A549 (cell line): ENCODE measurements around the gene TXK. TPM values are rescaled to one million over a fixed set of nuclear protein-coding genes. Genes with fewer than 3 reads are reported as not detected.

Source experiments
- ATAC-seq, 2 experiments: fragments of 200-7000 bp in 1 of 2; fragments of >200 bp in 1 of 2; cut with Nextera tagmentation in 1 of 2; cut with Tn5 transposase in 1 of 2; 3 replicates each; pipeline versions ENCODE4 v1.8.0 to v1.9.1; 2018 to 2020; ENCODE audit warnings: mild to moderate bottlenecking in 1 of 2, moderate library complexity in 1 of 2
- CTCF ChIA-PET: fragments of 300-600 bp; sonication (Branson Sonifier 250); formaldehyde crosslinking; extraction: SDS; loops from one replicate; lab custom pipeline; 2021; ENCODE audit warnings: antibody characterized with exemption, inconsistent platforms; lab: Yijun Ruan, JAX
- POLR2A ChIA-PET: fragments of 350-600 bp; formaldehyde crosslinking; extraction: SDS; loops from one replicate; lab custom pipeline; 2021; ENCODE audit warnings: antibody characterized with exemption, inconsistent platforms; lab: Yijun Ruan, JAX
- DNase-seq, 2 experiments: peaks; one replicate each; pipeline versions ENCODE4 v3.0.0 to v3.0.0-alpha.2; 2011 to 2016; ENCODE audit warnings: low read depth in 1 of 2, low spot score in 1 of 2
- FAIRE-seq: peaks from 2 replicates; lab custom pipeline; 2011; peaks lifted over from hg19 to GRCh38; lab: Jason Lieb, UNC
- H3K27ac ChIP-seq, 2 experiments: fragments of >200 bp; sonication (Bioruptor Twin); formaldehyde crosslinking; 3 replicates each; pipeline ENCODE4 v1.5.1; 2016 to 2017
- H3K4me1 ChIP-seq: fragments of >200 bp; sonication (Bioruptor Twin); formaldehyde crosslinking; 3 replicates; pipeline ENCODE4 v1.6.1; 2016
- H3K4me2 ChIP-seq: fragments of >200 bp; sonication (Bioruptor Twin); formaldehyde crosslinking; 3 replicates; pipeline ENCODE4 v1.6.1; 2016
- H3K4me3 ChIP-seq: fragments of >200 bp; sonication (Bioruptor Twin); formaldehyde crosslinking; 3 replicates; pipeline ENCODE4 v1.5.1; 2016
- H3K9me3 ChIP-seq: fragments of >200 bp; sonication (Bioruptor Twin); formaldehyde crosslinking; 3 replicates; pipeline ENCODE4 v1.6.1; 2016
- BHLHE40 ChIP-seq: IDR thresholded peaks from 2 replicates; pipeline ENCODE4 v1.6.1; 2012; ENCODE audit warnings: low read depth, low read length, inconsistent platforms
- CBX2 ChIP-seq: fragments of 200-600 bp; sonication (generic); IDR thresholded peaks from 2 replicates; pipeline ENCODE4 v1.6.1; 2016; ENCODE audit warnings: low read depth, mild to moderate bottlenecking, borderline replicate concordance
- CEBPB ChIP-seq, 2 experiments: fragments of >200 bp in 1 of 2; sonication (Bioruptor Twin) in 1 of 2; formaldehyde crosslinking in 1 of 2; IDR thresholded peaks; 2 replicates each; pipeline ENCODE4 v1.6.1; 2012 to 2016
- CHD4 ChIP-seq: fragments of 200-600 bp; sonication (generic); IDR thresholded peaks from 2 replicates; pipeline ENCODE4 v1.6.1; 2016; ENCODE audit warnings: antibody characterized with exemption, mild to moderate bottlenecking, borderline replicate concordance
- EHMT2 ChIP-seq: fragments of 200-600 bp; sonication (generic); IDR thresholded peaks from 2 replicates; pipeline ENCODE4 v1.6.1; 2016; ENCODE audit warnings: antibody characterized with exemption, low read depth, mild to moderate bottlenecking, moderate library complexity
- EP300 ChIP-seq, 2 experiments: fragments of >200 bp; sonication (Bioruptor Twin); formaldehyde crosslinking; IDR thresholded peaks; 2 replicates in 1 of 2; 3 replicates in 1 of 2; pipeline ENCODE4 v1.6.1; 2016 to 2017
- ESRRA ChIP-seq: fragments of 150-350 bp; IDR thresholded peaks from 2 replicates; pipeline ENCODE4 v1.6.1; 2014; ENCODE audit warnings: mild to moderate bottlenecking, low read length, borderline replicate concordance
- GATA3 ChIP-seq: IDR thresholded peaks from 2 replicates; pipeline ENCODE4 v1.6.1; 2012; ENCODE audit warnings: borderline replicate concordance
- HDAC2 ChIP-seq: fragments of 200-600 bp; sonication (generic); IDR thresholded peaks from 2 replicates; pipeline ENCODE4 v1.6.1; 2016
- HOXA7 ChIP-seq: fragments of 250-450 bp; sonication (Bioruptor Pico); IDR thresholded peaks from 2 replicates; pipeline ENCODE4 v1.5.0; 2020; ENCODE audit warnings: mild to moderate bottlenecking, moderate library complexity
- HOXB13 ChIP-seq: fragments of 250-450 bp; sonication (Bioruptor Pico); IDR thresholded peaks from 2 replicates; pipeline ENCODE4 v1.5.0; 2020; ENCODE audit warnings: low read depth, mild to moderate bottlenecking, moderate library complexity
- HOXB5 ChIP-seq: fragments of 250-450 bp; sonication (Bioruptor Pico); IDR thresholded peaks from 2 replicates; pipeline ENCODE4 v1.5.0; 2020; ENCODE audit warnings: mild to moderate bottlenecking, moderate library complexity
- JUNB ChIP-seq: fragments of >200 bp; sonication (Bioruptor Twin); formaldehyde crosslinking; IDR thresholded peaks from 2 replicates; pipeline ENCODE4 v1.6.1; 2016
- KDM1A ChIP-seq: fragments of 200-600 bp; sonication (generic); IDR thresholded peaks from 2 replicates; pipeline ENCODE4 v1.6.1; 2016; ENCODE audit warnings: low read depth, mild to moderate bottlenecking
- KDM5A ChIP-seq: fragments of 200-600 bp; sonication (generic); IDR thresholded peaks from 2 replicates; pipeline ENCODE4 v1.6.1; 2016; ENCODE audit warnings: antibody characterized with exemption, mild to moderate bottlenecking
- MAZ ChIP-seq: fragments of 150-350 bp; IDR thresholded peaks from 2 replicates; pipeline ENCODE4 v1.6.1; 2014; ENCODE audit warnings: antibody characterized with exemption, low read depth, low read length, borderline replicate concordance
- NR3C1 ChIP-seq: fragments of >200 bp; sonication (Bioruptor Twin); formaldehyde crosslinking; IDR thresholded peaks from 3 replicates; pipeline ENCODE4 v1.6.1; 2017
- RAD21 ChIP-seq, 2 experiments: fragments of >200 bp in 1 of 2; sonication (Bioruptor Twin) in 1 of 2; formaldehyde crosslinking in 1 of 2; IDR thresholded peaks in 1 of 2; conservative IDR thresholded peaks in 1 of 2; 2 replicates in 1 of 2; 3 replicates in 1 of 2; pipeline ENCODE4 v1.6.1; 2012 to 2018; ENCODE audit warnings: inconsistent platforms in 1 of 2
- RARB ChIP-seq: fragments of 250-450 bp; sonication (Bioruptor Pico); IDR thresholded peaks from 2 replicates; pipeline ENCODE4 v1.8.0; 2021; ENCODE audit warnings: mild to moderate bottlenecking, moderate library complexity
- RCOR1 ChIP-seq: fragments of 150-350 bp; IDR thresholded peaks from 2 replicates; pipeline ENCODE4 v1.6.1; 2014; ENCODE audit warnings: antibody characterized with exemption, low read length, low read depth
- TFCP2L1 ChIP-seq: fragments of 250-450 bp; sonication (Bioruptor Pico); IDR thresholded peaks from 2 replicates; pipeline ENCODE4 v1.5.0; 2021; ENCODE audit warnings: mild to moderate bottlenecking
- ZC3H11A ChIP-seq: fragments of 450-650 bp; IDR thresholded peaks from 2 replicates; pipeline ENCODE4 v1.6.1; 2014; ENCODE audit warnings: antibody characterized with exemption, mild to moderate bottlenecking
- ZNF302 ChIP-seq: fragments of 250-450 bp; sonication (Bioruptor Pico); IDR thresholded peaks from 2 replicates; pipeline ENCODE4 v1.9.0; 2021; ENCODE audit warnings: inconsistent platforms, mild to moderate bottlenecking, moderate library complexity
- ZSCAN20 ChIP-seq: fragments of 250-450 bp; sonication (Bioruptor Pico); IDR thresholded peaks from 2 replicates; pipeline ENCODE4 v1.8.0; 2022; ENCODE audit warnings: mild to moderate bottlenecking, moderate library complexity
- WGBS: methylation state at CpG from one replicate; pipeline ENCODE4 v1.1.6; 2017; ENCODE audit errors: missing lambda C conversion rate; 5-methylcytosine and 5-hydroxymethylcytosine counted together
- polyA plus RNA-seq, 4 experiments: library from polyadenylated mRNA; depleted of rRNA in 3 of 4; stranded (reverse); fragments of >200 nt; fragmentation: RNase III in 1 of 4; extraction: RNeasy Plus Mini Kit Qiagen cat#74134 plus additional on column Dnase treatment in 1 of 4; gene quantifications; 2 replicates in 3 of 4; 3 replicates in 1 of 4; pipeline ENCODE4 v1.2.3, GENCODE V29; 2011 to 2017
- TF ChIP-seq, protein P1 (sequence below): IDR thresholded peaks from 2 replicates; pipeline ENCODE4 v1.6.1; 2012
- TF ChIP-seq, protein P2 (sequence below): IDR thresholded peaks from 2 replicates; pipeline ENCODE4 v1.6.1; 2012
- TF ChIP-seq, protein P3 (sequence below): fragments of 250-450 bp; sonication (Bioruptor Pico); IDR thresholded peaks from 2 replicates; pipeline ENCODE4 v1.5.0; 2021; ENCODE audit warnings: mild to moderate bottlenecking, moderate library complexity, borderline replicate concordance
- TF ChIP-seq, protein P4 (sequence below): fragments of >200 bp; sonication (Bioruptor Twin); formaldehyde crosslinking; IDR thresholded peaks from 3 replicates; pipeline ENCODE4 v1.5.1; 2016

Gene TXK
- polyA plus RNA-seq, 2 of the 4 experiments (the other 2 are of a cell fraction), result 0.06 to 0.14 TPM

DNA sequence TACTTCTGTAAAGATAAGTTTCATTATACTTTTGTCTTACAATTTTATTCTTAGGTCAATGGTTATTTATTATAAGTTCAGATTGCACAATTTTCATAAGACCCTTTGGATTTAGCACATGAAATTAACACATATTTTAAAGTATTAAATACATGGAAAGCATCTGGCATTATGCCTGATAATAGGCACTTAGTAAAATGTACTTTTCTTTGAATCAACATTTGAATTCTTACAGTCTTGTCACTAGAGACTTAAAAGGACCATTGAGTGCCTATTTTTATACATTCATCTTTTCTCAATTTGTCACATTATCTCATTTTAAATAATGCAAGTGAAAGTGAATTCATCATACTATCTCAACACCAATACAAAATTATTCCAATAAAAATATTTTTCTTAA is 94.5 kb downstream of the TXK start:
- no peaks in the 10 kb centered on the region for H3K4me1 ChIP-seq
- H3K27ac ChIP-seq, result no peak overlapping the region
- ChIA-PET CTCF (no interaction called here), POLR2A (no interaction called here)
- DNase-seq (no peak), ATAC-seq (no peak)
- H3K4me2 ChIP-seq, result no peak overlapping the region
- TF ChIP-seq RCOR1, result no peak
- TF ChIP-seq, protein P1, sequence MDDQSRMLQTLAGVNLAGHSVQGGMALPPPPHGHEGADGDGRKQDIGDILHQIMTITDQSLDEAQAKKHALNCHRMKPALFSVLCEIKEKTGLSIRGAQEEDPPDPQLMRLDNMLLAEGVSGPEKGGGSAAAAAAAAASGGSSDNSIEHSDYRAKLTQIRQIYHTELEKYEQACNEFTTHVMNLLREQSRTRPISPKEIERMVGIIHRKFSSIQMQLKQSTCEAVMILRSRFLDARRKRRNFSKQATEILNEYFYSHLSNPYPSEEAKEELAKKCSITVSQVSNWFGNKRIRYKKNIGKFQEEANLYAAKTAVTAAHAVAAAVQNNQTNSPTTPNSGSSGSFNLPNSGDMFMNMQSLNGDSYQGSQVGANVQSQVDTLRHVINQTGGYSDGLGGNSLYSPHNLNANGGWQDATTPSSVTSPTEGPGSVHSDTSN, result no peak
- TF ChIP-seq, protein P2, sequence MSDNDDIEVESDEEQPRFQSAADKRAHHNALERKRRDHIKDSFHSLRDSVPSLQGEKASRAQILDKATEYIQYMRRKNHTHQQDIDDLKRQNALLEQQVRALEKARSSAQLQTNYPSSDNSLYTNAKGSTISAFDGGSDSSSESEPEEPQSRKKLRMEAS, result no peak
- TF ChIP-seq, all 56 proteins: peak for 0
- Histone ChIP-seq H3K9me3 (no peaks in the 10 kb centered on the region), H3K4me3 (no peak overlapping the region)
- no peak for FAIRE-seq

DNA sequence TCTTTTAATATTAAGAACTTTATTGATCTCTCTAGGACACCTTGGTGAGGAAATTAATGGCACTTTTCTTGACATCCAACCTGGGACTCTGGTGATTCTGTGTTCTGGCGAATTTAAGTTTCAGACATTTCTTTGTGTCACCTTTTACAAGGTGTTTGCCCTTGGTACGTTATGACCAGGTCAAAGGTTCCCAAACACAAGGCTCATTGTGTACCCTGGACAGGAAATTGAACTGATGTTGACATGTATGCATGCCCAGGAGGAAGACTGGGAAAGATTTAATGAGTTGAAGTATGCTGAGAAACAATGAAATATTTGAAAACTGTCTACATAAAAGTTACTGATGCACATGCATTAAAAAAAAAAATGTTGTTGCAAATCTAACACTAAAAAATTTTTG is 95.4 kb downstream of the TXK start:
- DNase-seq, result no peak
- FAIRE-seq, result no peak
- no peak overlapping the region for H3K27ac ChIP-seq
- H3K4me1 ChIP-seq, result no peaks in the 10 kb centered on the region
- H3K4me3 ChIP-seq, result no peak overlapping the region
- 9% methylated on average over 2 of the region's 2 CpGs for WGBS
- ChIA-PET POLR2A (no interaction called here), CTCF (no interaction called here)
- ATAC-seq, result no peak
- no peak overlapping the region for H3K4me2 ChIP-seq
- no peaks in the 10 kb centered on the region for H3K9me3 ChIP-seq
- TF ChIP-seq RCOR1 (no peak), RAD21 (conservative IDR thresholded peaks at IDR 0.05 in 1 of 2, IDR thresholded peaks at IDR 0.05 in 1 of 2) (no peak), CEBPB (IDR thresholded peaks at IDR 0.05) (no peak), NR3C1 (no peak), MAZ (no peak), HOXB5 (CRISPR knock-in tag) (no peak), BHLHE40 (no peak), KDM5A (no peak), CBX2 (no peak), HOXA7 (CRISPR knock-in tag) (no peak)
- TF ChIP-seq, protein P3, sequence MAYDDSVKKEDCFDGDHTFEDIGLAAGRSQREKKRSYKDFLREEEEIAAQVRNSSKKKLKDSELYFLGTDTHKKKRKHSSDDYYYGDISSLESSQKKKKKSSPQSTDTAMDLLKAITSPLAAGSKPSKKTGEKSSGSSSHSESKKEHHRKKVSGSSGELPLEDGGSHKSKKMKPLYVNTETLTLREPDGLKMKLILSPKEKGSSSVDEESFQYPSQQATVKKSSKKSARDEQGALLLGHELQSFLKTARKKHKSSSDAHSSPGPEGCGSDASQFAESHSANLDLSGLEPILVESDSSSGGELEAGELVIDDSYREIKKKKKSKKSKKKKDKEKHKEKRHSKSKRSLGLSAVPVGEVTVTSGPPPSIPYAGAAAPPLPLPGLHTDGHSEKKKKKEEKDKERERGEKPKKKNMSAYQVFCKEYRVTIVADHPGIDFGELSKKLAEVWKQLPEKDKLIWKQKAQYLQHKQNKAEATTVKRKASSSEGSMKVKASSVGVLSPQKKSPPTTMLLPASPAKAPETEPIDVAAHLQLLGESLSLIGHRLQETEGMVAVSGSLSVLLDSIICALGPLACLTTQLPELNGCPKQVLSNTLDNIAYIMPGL (CRISPR knock-in tag), result no peak

DNA sequence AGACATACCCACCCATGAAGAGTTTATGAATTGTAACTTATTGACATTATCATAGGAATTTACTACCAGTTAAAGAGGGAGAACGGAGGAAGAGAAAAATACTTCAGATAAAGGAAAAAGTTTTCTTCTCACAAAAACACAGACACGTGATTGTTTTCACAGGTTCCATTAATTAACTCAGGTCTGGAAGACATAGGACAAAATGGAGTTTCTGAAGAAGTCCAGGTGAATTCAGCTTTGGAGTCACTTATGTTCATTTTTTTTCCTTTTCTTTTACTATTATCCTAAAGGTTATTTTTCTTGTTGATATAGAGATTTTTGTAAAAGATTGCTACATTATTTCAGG is 97.0 kb downstream of the TXK start:
- Histone ChIP-seq H3K9me3 (no peaks in the 10 kb centered on the region), H3K4me2 (no peak overlapping the region), H3K4me1 (no peaks in the 10 kb centered on the region), H3K27ac (no peak overlapping the region), H3K4me3 (no peak overlapping the region)
- FAIRE-seq (no peak), DNase-seq (no peak), ATAC-seq (no peak)
- 62% methylated on average over 2 of the region's 2 CpGs for WGBS
- CTCF ChIA-PET, result interaction anchor here (1.5 kb wide), 1 partner anchor 47 kb away, joined by 5 read pairs; no protein-coding TSS in a partner anchor
- TF ChIP-seq, protein P2, result no peak
- no peak for TF ChIP-seq ZC3H11A
- no peak for TF ChIP-seq HOXB13 (CRISPR knock-in tag)
- TF ChIP-seq JUNB, result no peak
- TF ChIP-seq BHLHE40, result no peak
- TF ChIP-seq ZNF302 (CRISPR knock-in tag), result no peak
- TF ChIP-seq TFCP2L1 (CRISPR knock-in tag), result no peak
- no peak for TF ChIP-seq ESRRA
- TF ChIP-seq RARB (CRISPR knock-in tag), result no peak
- no peak for TF ChIP-seq RCOR1
- no peak for TF ChIP-seq CHD4
- TF ChIP-seq CBX2, result no peak
- no peak for TF ChIP-seq EHMT2
- TF ChIP-seq ZSCAN20 (CRISPR knock-in tag), result no peak
- no peak for TF ChIP-seq KDM1A
- no peak for TF ChIP-seq HDAC2
- TF ChIP-seq EP300 (IDR thresholded peaks at IDR 0.05), result no peak
- TF ChIP-seq GATA3, result no peak
- TF ChIP-seq, protein P4, sequence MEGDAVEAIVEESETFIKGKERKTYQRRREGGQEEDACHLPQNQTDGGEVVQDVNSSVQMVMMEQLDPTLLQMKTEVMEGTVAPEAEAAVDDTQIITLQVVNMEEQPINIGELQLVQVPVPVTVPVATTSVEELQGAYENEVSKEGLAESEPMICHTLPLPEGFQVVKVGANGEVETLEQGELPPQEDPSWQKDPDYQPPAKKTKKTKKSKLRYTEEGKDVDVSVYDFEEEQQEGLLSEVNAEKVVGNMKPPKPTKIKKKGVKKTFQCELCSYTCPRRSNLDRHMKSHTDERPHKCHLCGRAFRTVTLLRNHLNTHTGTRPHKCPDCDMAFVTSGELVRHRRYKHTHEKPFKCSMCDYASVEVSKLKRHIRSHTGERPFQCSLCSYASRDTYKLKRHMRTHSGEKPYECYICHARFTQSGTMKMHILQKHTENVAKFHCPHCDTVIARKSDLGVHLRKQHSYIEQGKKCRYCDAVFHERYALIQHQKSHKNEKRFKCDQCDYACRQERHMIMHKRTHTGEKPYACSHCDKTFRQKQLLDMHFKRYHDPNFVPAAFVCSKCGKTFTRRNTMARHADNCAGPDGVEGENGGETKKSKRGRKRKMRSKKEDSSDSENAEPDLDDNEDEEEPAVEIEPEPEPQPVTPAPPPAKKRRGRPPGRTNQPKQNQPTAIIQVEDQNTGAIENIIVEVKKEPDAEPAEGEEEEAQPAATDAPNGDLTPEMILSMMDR, result no peak
- POLR2A ChIA-PET, result no interaction called here
